ENCODE data around the gene CUL1.

The CUL1 gene

GRCh38 chr7:148704970-148705369 is 6.3 kb downstream of the CUL1 start:
- Histone ChIP-seq H2BK12ac (ENCODE audit: low read length in 2 of 2) (no peak overlapping the region), H3K23ac (ENCODE audit: low read length in 2 of 2) (no peak overlapping the region), H3K4me1 (ENCODE audit: control insufficient read depth, insufficient read depth, low read depth, low read length) (peaks cover 4% of the 10 kb centered on the region), H3K36me3 (ENCODE audit: control insufficient read depth in 1 of 2, insufficient read depth in 2 of 2, low read depth in 1 of 2, low read length in 2 of 2) (no peaks in the 10 kb centered on the region), H4K91ac (ENCODE audit: low read length) (no peak overlapping the region), H3K27ac (ENCODE audit: low read length, poor library complexity, severe bottlenecking) (no peak overlapping the region), H3K4ac (ENCODE audit: low read depth in 1 of 2, low read length in 2 of 2) (no peak overlapping the region), H4K8ac (ENCODE audit: low read length) (no peak overlapping the region), H3K18ac (ENCODE audit: low read depth in 1 of 2, low read length in 2 of 2) (no peak overlapping the region), H3K4me2 (ENCODE audit: low read length, poor library complexity, severe bottlenecking) (no peak overlapping the region), H3K14ac (ENCODE audit: low read length in 2 of 2) (no peak overlapping the region), H2AFZ (ENCODE audit: low read depth, low read length) (no peak overlapping the region), H3K27me3 (ENCODE audit: control insufficient read depth in 1 of 2, insufficient read depth in 1 of 2, low read length in 2 of 2) (no peaks in the 10 kb centered on the region), H2BK120ac (ENCODE audit: low read depth, low read length) (no peak overlapping the region), H2AK5ac (ENCODE audit: low read length, severe bottlenecking) (no peak overlapping the region), H2BK15ac (ENCODE audit: low read depth, poor library complexity, severe bottlenecking) (no peak overlapping the region), H3K9me3 (ENCODE audit: control insufficient read depth, low read length) (no peaks in the 10 kb centered on the region), H2BK5ac (ENCODE audit: low read depth, low read length, poor library complexity, severe bottlenecking) (no peak overlapping the region), H3K4me3 (ENCODE audit: insufficient read depth in 1 of 2, low read depth in 1 of 2, low read length in 2 of 2) (no peak overlapping the region), H3K79me1 (replicated peaks; ENCODE audit: low read length, poor library complexity, severe bottlenecking) (no peaks in the 10 kb centered on the region), H3K9ac (ENCODE audit: low read length) (no peak overlapping the region)
- WGBS, result 69% methylated on average over 3 of the region's 3 CpGs
- DNase-seq, result no peak

- no peak overlapping the region for H3K4ac ChIP-seq (ENCODE audit: low read depth in 1 of 2, low read length in 2 of 2)
Measured at GRCh38 chr7:148706368-148706767, 7.7 kb downstream of the CUL1 start.

DNA sequence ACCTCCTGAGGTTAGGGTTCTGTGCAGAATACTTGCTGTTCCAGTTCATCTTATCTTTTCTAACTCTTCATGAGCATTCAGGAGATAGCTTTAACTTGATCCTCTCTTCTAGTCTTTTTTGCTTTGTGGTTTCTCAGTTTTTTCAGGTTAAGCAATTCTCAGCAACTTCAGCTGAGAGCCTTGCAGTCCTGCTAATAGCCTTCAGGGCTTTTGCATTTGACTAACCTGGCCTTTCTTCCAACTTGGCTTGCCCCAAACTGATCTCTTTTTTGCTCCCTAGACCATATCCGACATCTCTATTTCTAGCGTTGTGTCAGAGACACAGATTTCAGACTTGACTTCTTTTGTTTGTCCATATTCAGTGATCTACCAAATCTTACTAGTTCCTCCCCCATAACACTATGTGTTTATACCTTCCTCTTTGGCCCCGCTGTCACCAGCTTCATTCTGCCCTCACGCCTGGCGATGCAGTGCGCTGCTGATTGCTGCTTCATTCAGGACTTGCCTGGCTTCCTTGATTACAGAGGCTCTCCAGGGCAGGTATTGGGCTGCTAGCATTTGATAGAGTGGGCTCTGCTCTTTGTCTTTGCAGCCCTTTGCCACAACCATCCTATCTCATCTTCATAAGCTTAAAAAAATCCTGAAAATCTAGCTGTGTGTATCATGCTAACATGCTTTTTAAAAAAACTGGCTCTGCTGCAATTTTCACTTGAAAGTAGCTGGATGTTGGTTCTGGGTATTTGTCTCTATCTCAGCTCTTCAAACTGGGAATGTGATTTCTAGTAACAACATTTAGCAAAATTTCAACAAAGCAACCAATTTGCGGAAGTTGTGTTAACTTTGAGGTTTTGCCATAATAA is 9.6 kb downstream of the CUL1 start:
- 96% methylated on average over 6 of the region's 7 CpGs for WGBS
- Histone ChIP-seq H3K4me1 (ENCODE audit: control insufficient read depth, insufficient read depth, low read depth, low read length) (peaks cover 2% of the 10 kb centered on the region), H3K4ac (ENCODE audit: low read depth in 1 of 2, low read length in 2 of 2) (no peak overlapping the region), H3K4me3 (ENCODE audit: insufficient read depth in 1 of 2, low read depth in 1 of 2, low read length in 2 of 2) (no peak overlapping the region), H2BK15ac (ENCODE audit: low read depth, poor library complexity, severe bottlenecking) (no peak overlapping the region), H4K8ac (ENCODE audit: low read length) (no peak overlapping the region), H4K91ac (ENCODE audit: low read length) (no peak overlapping the region), H2BK12ac (ENCODE audit: low read length in 2 of 2) (no peak overlapping the region), H3K27me3 (ENCODE audit: control insufficient read depth in 1 of 2, insufficient read depth in 1 of 2, low read length in 2 of 2) (no peaks in the 10 kb centered on the region), H3K4me2 (ENCODE audit: low read length, poor library complexity, severe bottlenecking) (no peak overlapping the region), H2AFZ (ENCODE audit: low read depth, low read length) (no peak overlapping the region), H3K79me1 (replicated peaks; ENCODE audit: low read length, poor library complexity, severe bottlenecking) (peaks cover 4% of the 10 kb centered on the region), H3K9ac (ENCODE audit: low read length) (no peak overlapping the region), H2BK5ac (ENCODE audit: low read depth, low read length, poor library complexity, severe bottlenecking) (no peak overlapping the region), H2BK120ac (ENCODE audit: low read depth, low read length) (no peak overlapping the region), H2AK5ac (ENCODE audit: low read length, severe bottlenecking) (no peak overlapping the region), H3K9me3 (ENCODE audit: control insufficient read depth, low read length) (no peaks in the 10 kb centered on the region), H3K23ac (ENCODE audit: low read length in 2 of 2) (no peak overlapping the region), H3K36me3 (ENCODE audit: control insufficient read depth in 1 of 2, insufficient read depth in 2 of 2, low read depth in 1 of 2, low read length in 2 of 2) (no peaks in the 10 kb centered on the region), H3K14ac (ENCODE audit: low read length in 2 of 2) (no peak overlapping the region), H3K18ac (ENCODE audit: low read depth in 1 of 2, low read length in 2 of 2) (no peak overlapping the region), H3K27ac (ENCODE audit: low read length, poor library complexity, severe bottlenecking) (no peak overlapping the region)
- DNase-seq, result peak; percentile 24

More at GRCh38 chr7:148706368-148706767, 7.7 kb downstream of the CUL1 start:
- H3K27ac ChIP-seq (ENCODE audit: low read length, poor library complexity, severe bottlenecking), result no peak overlapping the region
- H3K23ac ChIP-seq (ENCODE audit: low read length in 2 of 2), result no peak overlapping the region
- no peak overlapping the region for H4K8ac ChIP-seq (ENCODE audit: low read length)
- no peak overlapping the region for H4K91ac ChIP-seq (ENCODE audit: low read length)
- no peaks in the 10 kb centered on the region for H3K27me3 ChIP-seq (ENCODE audit: control insufficient read depth in 1 of 2, insufficient read depth in 1 of 2, low read length in 2 of 2)
- peaks cover 4% of the 10 kb centered on the region for H3K4me1 ChIP-seq (ENCODE audit: control insufficient read depth, insufficient read depth, low read depth, low read length)
- no peak overlapping the region for H3K4me3 ChIP-seq (ENCODE audit: insufficient read depth in 1 of 2, low read depth in 1 of 2, low read length in 2 of 2)
- no peak overlapping the region for H3K18ac ChIP-seq (ENCODE audit: low read depth in 1 of 2, low read length in 2 of 2)
- H2BK5ac ChIP-seq (ENCODE audit: low read depth, low read length, poor library complexity, severe bottlenecking), result no peak overlapping the region
- WGBS, result 88% methylated on average over 5 of the region's 5 CpGs
- no peak overlapping the region for H2BK15ac ChIP-seq (ENCODE audit: low read depth, poor library complexity, severe bottlenecking)
- H3K36me3 ChIP-seq (ENCODE audit: control insufficient read depth in 1 of 2, insufficient read depth in 2 of 2, low read depth in 1 of 2, low read length in 2 of 2), result no peaks in the 10 kb centered on the region
- no peak overlapping the region for H2AFZ ChIP-seq (ENCODE audit: low read depth, low read length)
- no peaks in the 10 kb centered on the region for H3K9me3 ChIP-seq (ENCODE audit: control insufficient read depth, low read length)
- no peak overlapping the region for H3K4me2 ChIP-seq (ENCODE audit: low read length, poor library complexity, severe bottlenecking)
- H3K14ac ChIP-seq (ENCODE audit: low read length in 2 of 2), result no peak overlapping the region
- no peak overlapping the region for H3K9ac ChIP-seq (ENCODE audit: low read length)
- peaks cover 2% of the 10 kb centered on the region for H3K79me1 ChIP-seq (replicated peaks; ENCODE audit: low read length, poor library complexity, severe bottlenecking)
- H2BK120ac ChIP-seq (ENCODE audit: low read depth, low read length), result no peak overlapping the region
- DNase-seq, result no peak
- no peak overlapping the region for H2BK12ac ChIP-seq (ENCODE audit: low read length in 2 of 2)
- H2AK5ac ChIP-seq (ENCODE audit: low read length, severe bottlenecking), result no peak overlapping the region

GRCh38 chr7:148709014-148709413 is 10.3 kb downstream of the CUL1 start:
- H3K14ac ChIP-seq (ENCODE audit: low read length in 2 of 2), result no peak overlapping the region
- no peaks in the 10 kb centered on the region for H3K36me3 ChIP-seq (ENCODE audit: control insufficient read depth in 1 of 2, insufficient read depth in 2 of 2, low read depth in 1 of 2, low read length in 2 of 2)
- no peak overlapping the region for H2BK15ac ChIP-seq (ENCODE audit: low read depth, poor library complexity, severe bottlenecking)
- H2BK5ac ChIP-seq (ENCODE audit: low read depth, low read length, poor library complexity, severe bottlenecking), result no peak overlapping the region
- peaks cover 4% of the 10 kb centered on the region for H3K79me1 ChIP-seq (replicated peaks; ENCODE audit: low read length, poor library complexity, severe bottlenecking)
- no peak for DNase-seq
- peaks cover 2% of the 10 kb centered on the region for H3K4me1 ChIP-seq (ENCODE audit: control insufficient read depth, insufficient read depth, low read depth, low read length)
- H3K23ac ChIP-seq (ENCODE audit: low read length in 2 of 2), result no peak overlapping the region
- H3K4me3 ChIP-seq (ENCODE audit: insufficient read depth in 1 of 2, low read depth in 1 of 2, low read length in 2 of 2), result no peak overlapping the region
- no peaks in the 10 kb centered on the region for H3K9me3 ChIP-seq (ENCODE audit: control insufficient read depth, low read length)
- no peak overlapping the region for H3K9ac ChIP-seq (ENCODE audit: low read length)
- no peak overlapping the region for H3K27ac ChIP-seq (ENCODE audit: low read length, poor library complexity, severe bottlenecking)
- no peak overlapping the region for H3K4ac ChIP-seq (ENCODE audit: low read depth in 1 of 2, low read length in 2 of 2)
- no peak overlapping the region for H4K91ac ChIP-seq (ENCODE audit: low read length)
- H3K27me3 ChIP-seq (ENCODE audit: control insufficient read depth in 1 of 2, insufficient read depth in 1 of 2, low read length in 2 of 2), result no peaks in the 10 kb centered on the region
- H4K8ac ChIP-seq (ENCODE audit: low read length), result no peak overlapping the region
- no peak overlapping the region for H2AFZ ChIP-seq (ENCODE audit: low read depth, low read length)
- no peak overlapping the region for H2AK5ac ChIP-seq (ENCODE audit: low read length, severe bottlenecking)
- no peak overlapping the region for H3K18ac ChIP-seq (ENCODE audit: low read depth in 1 of 2, low read length in 2 of 2)
- H2BK12ac ChIP-seq (ENCODE audit: low read length in 2 of 2), result no peak overlapping the region
- 97% methylated on average over 6 of the region's 6 CpGs for WGBS
- no peak overlapping the region for H3K4me2 ChIP-seq (ENCODE audit: low read length, poor library complexity, severe bottlenecking)
- H2BK120ac ChIP-seq (ENCODE audit: low read depth, low read length), result no peak overlapping the region
